Liver (tissue), 9 donors: ENCODE data around the gene KCNIP1. TPM values are rescaled to one million over a fixed set of nuclear protein-coding genes. Genes with fewer than 3 reads are reported as not detected.

Experiments used
- DNase-seq: peaks from one replicate; pipeline ENCODE4 v3.0.0-alpha.2; 2017; ENCODE audit warnings: low spot score
- H3K27ac ChIP-seq, 2 donors: one replicate each; pipeline ENCODE4 v1.7.0; 2013; ENCODE audit warnings: inconsistent platforms in 2 of 2, low read length in 2 of 2, control low read depth in 1 of 2, low read depth in 1 of 2, mild to moderate bottlenecking in 1 of 2
- H3K27me3 ChIP-seq, 4 donors: one replicate each; pipeline versions ENCODE4 v1.6.1 to v1.7.0; 2013; ENCODE audit warnings: low read length in 3 of 4, inconsistent platforms in 1 of 4, mild to moderate bottlenecking in 1 of 4, moderate library complexity in 1 of 4; ENCODE audit not compliant: control insufficient read depth in 4 of 4, insufficient read depth in 4 of 4
- H3K36me3 ChIP-seq, 4 donors: one replicate each; pipeline versions ENCODE4 v1.6.1 to v1.7.0; 2013; ENCODE audit warnings: low read length in 3 of 4, mild to moderate bottlenecking in 3 of 4, low read depth in 1 of 4, moderate library complexity in 1 of 4; ENCODE audit not compliant: control insufficient read depth in 4 of 4, insufficient read depth in 3 of 4
- H3K4me1 ChIP-seq, 4 donors: one replicate each; pipeline versions ENCODE4 v1.6.1 to v1.7.0; 2013; ENCODE audit warnings: low read length in 3 of 4, mild to moderate bottlenecking in 3 of 4, moderate library complexity in 1 of 4; ENCODE audit not compliant: control insufficient read depth in 4 of 4, insufficient read depth in 4 of 4
- H3K4me3 ChIP-seq, 3 donors: one replicate each; pipeline versions ENCODE4 v1.6.1 to v1.7.0; 2013; ENCODE audit warnings: low read length in 3 of 3, control low read depth in 1 of 3, low read depth in 1 of 3, mild to moderate bottlenecking in 1 of 3
- H3K9ac ChIP-seq, 2 donors: one replicate each; pipeline ENCODE4 v1.7.0; 2013; ENCODE audit warnings: low read length in 2 of 2, mild to moderate bottlenecking in 2 of 2, moderate library complexity in 2 of 2, control low read depth in 1 of 2, low read depth in 1 of 2
- H3K9me3 ChIP-seq, 4 donors: one replicate each; pipeline versions ENCODE4 v1.6.1 to v1.7.0; 2013; ENCODE audit warnings: low read length in 3 of 4; ENCODE audit not compliant: control insufficient read depth in 4 of 4
- ATF3 ChIP-seq: IDR thresholded peaks from 2 replicates; pipeline ENCODE4 v1.6.1; 2016; ENCODE audit warnings: antibody characterized with exemption
- CTCF ChIP-seq: fragments of 150-350 bp; IDR thresholded peaks from 2 replicates; pipeline ENCODE4 v1.5.1; 2017; ENCODE audit warnings: improper control_type of control experiment, low read depth, low read length; ENCODE audit not compliant: missing input control
- EGR1 ChIP-seq, 2 donors: IDR thresholded peaks; 2 replicates each; pipeline ENCODE4 v1.6.1; 2016 to 2018; ENCODE audit warnings: antibody characterized with exemption in 2 of 2, low read depth in 2 of 2
- FOXA1 ChIP-seq: IDR thresholded peaks from 2 replicates; pipeline ENCODE4 v1.6.1; 2016; ENCODE audit warnings: antibody characterized with exemption
- FOXA2 ChIP-seq: IDR thresholded peaks from 2 replicates; pipeline ENCODE4 v1.6.1; 2016; ENCODE audit warnings: antibody characterized with exemption
- GABPA ChIP-seq, 2 donors: IDR thresholded peaks in 1 of 2; conservative IDR thresholded peaks in 1 of 2; 2 replicates each; pipeline ENCODE4 v1.6.1; 2016; ENCODE audit warnings: antibody characterized with exemption in 2 of 2, mild to moderate bottlenecking in 1 of 2, moderate library complexity in 1 of 2
- HNF4A ChIP-seq, 2 donors: conservative IDR thresholded peaks; 2 replicates each; pipeline ENCODE4 v1.6.1; 2016; ENCODE audit warnings: antibody characterized with exemption in 2 of 2, mild to moderate bottlenecking in 2 of 2
- HNF4G ChIP-seq: IDR thresholded peaks from 2 replicates; pipeline ENCODE4 v1.6.1; 2016; ENCODE audit warnings: antibody characterized with exemption
- JUND ChIP-seq, 2 donors: IDR thresholded peaks; 2 replicates each; pipeline ENCODE4 v1.6.1; 2016; ENCODE audit warnings: antibody characterized with exemption in 2 of 2
- MAX ChIP-seq: IDR thresholded peaks from 2 replicates; pipeline ENCODE4 v1.6.1; 2016; ENCODE audit warnings: antibody characterized with exemption
- NR2F2 ChIP-seq: IDR thresholded peaks from 2 replicates; pipeline ENCODE4 v1.6.1; 2016; ENCODE audit warnings: antibody characterized with exemption
- RAD21 ChIP-seq, 2 donors: IDR thresholded peaks; 2 replicates each; pipeline ENCODE4 v1.6.1; 2016; ENCODE audit warnings: antibody characterized with exemption in 2 of 2, mild to moderate bottlenecking in 2 of 2
- REST ChIP-seq: IDR thresholded peaks from 2 replicates; pipeline ENCODE4 v1.6.1; 2016; ENCODE audit warnings: antibody characterized with exemption, mild to moderate bottlenecking
- RXRA ChIP-seq, 2 donors: IDR thresholded peaks; 2 replicates each; pipeline ENCODE4 v1.6.1; 2017 to 2018; ENCODE audit warnings: antibody characterized with exemption in 2 of 2, mild to moderate bottlenecking in 1 of 2
- SP1 ChIP-seq: IDR thresholded peaks from 2 replicates; pipeline ENCODE4 v1.6.1; 2018; ENCODE audit warnings: antibody characterized with exemption, mild to moderate bottlenecking
- TAF1 ChIP-seq: conservative IDR thresholded peaks from 2 replicates; pipeline ENCODE4 v1.6.1; 2016; ENCODE audit warnings: antibody characterized with exemption, mild to moderate bottlenecking
- YY1 ChIP-seq: IDR thresholded peaks from 2 replicates; pipeline ENCODE4 v1.6.1; 2016; ENCODE audit warnings: antibody characterized with exemption, mild to moderate bottlenecking
- ZBTB33 ChIP-seq: IDR thresholded peaks from 2 replicates; pipeline ENCODE4 v1.6.1; 2016; ENCODE audit warnings: antibody characterized with exemption
- WGBS: extraction: QIAGEN DNeasy Blood & Tissue Kit; methylation state at CpG from one replicate; pipeline ENCODE4 v1.1.7; 2013; 5-methylcytosine and 5-hydroxymethylcytosine counted together
- polyA plus RNA-seq, 2 donors: library from polyadenylated mRNA; stranded (reverse) in 1 of 2; unstranded in 1 of 2; fragments of 200-250 nt in 1 of 2; fragments of >200 nt in 1 of 2; fragmentation: Nextera tagmentation in 1 of 2; extraction: Ambion mirVana in 1 of 2; gene quantifications; one replicate each; pipeline versions ENCODE4 v1.2.1 to v1.2.3, GENCODE V29; 2013 to 2015
- total RNA-seq, 2 donors: library from RNA; depleted of rRNA; stranded (reverse); fragments of >200 nt; gene quantifications; one replicate each; pipeline ENCODE4 v1.2.3, GENCODE V29; 2014
- donor health status: healthy.
- donor health status: healthy.
- donor health status: healthy.
- donor health status: healthy.
- donor health status: healthy.

Gene KCNIP1
- total and polyA plus RNA-seq, 4 donors, result 0.08 to 0.23 TPM; not detected in 2

GRCh38 chr5:170486371-170486770 is 17.4 kb upstream of the KCNIP1 start:
- no peak for DNase-seq
- no peaks in the 10 kb centered on the region for H3K4me1 ChIP-seq
- H3K9me3 ChIP-seq, result no peaks in the 10 kb centered on the region
- 86% methylated on average over 3 of the region's 3 CpGs for WGBS
- no peak overlapping the region for H3K9ac ChIP-seq
- TF ChIP-seq HNF4G (no peak), RXRA (IDR thresholded peaks at IDR 0.05) (no peak), TAF1 (no peak), FOXA2 (no peak), JUND (IDR thresholded peaks at IDR 0.05) (no peak), FOXA1 (no peak), SP1 (no peak), RAD21 (IDR thresholded peaks at IDR 0.05) (no peak), MAX (no peak), HNF4A (conservative IDR thresholded peaks at IDR 0.05) (no peak), ZBTB33 (no peak), REST (no peak), GABPA (IDR thresholded peaks at IDR 0.05 in 1 of 2, conservative IDR thresholded peaks at IDR 0.05 in 1 of 2) (no peak), YY1 (no peak), NR2F2 (no peak), EGR1 (IDR thresholded peaks at IDR 0.05; ENCODE audit: low read depth in 2 of 2) (no peak), ATF3 (no peak), CTCF (no peak)
- H3K27ac ChIP-seq, result no peak overlapping the region
- no peaks in the 10 kb centered on the region for H3K36me3 ChIP-seq
- no peak overlapping the region for H3K4me3 ChIP-seq
- peaks cover 0 to 4% (median under 1%) of the 10 kb centered on the region in 4 donors for H3K27me3 ChIP-seq
